ENCODE measurements around the gene LIN28A. TPM values are rescaled to one million over a fixed set of nuclear protein-coding genes. Genes with fewer than 3 reads are reported as not detected.

LIN28A gene
- total RNA-seq, 1 donor from 2014 or later, result 43.7 TPM

DNA sequence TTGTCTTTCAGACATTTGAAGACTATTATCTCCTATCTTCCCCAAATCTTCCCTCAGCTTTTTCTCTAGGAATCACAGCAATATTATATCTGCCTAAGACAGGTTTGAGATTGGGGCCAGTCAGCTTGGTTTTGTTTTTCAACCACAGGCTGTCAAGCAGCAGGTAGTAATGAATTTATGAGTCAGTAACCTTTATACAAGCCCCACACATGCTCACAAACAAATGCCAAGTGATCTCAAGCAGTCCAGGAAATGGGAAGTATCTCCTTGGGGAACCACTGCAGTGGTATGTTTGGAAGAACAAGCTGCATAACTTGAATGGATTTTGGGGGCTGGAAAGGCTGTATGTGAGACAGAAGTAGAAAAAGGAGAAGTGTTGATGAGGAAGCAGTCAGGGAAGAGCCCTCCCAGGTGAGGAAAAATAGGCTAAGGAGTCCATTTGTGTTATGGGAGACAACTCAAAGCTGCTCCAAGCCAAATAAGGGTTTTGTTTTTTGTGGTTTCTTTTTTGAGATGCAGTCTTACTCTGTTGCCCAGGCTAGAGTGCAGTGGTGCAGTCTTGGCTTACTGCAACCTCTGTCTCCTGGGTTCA lies 23.6 kb downstream of the LIN28A start:
- FAIRE-seq, result no peak
- Histone ChIP-seq H3K4me2 (ENCODE audit: low read length) (peak overlapping the region; percentile 90), H3K9me3 (ENCODE audit: insufficient read depth, low read depth, low read length) (no peaks in the 10 kb centered on the region), H3K27ac (ENCODE audit: low read depth, low read length) (no peak overlapping the region), H3K79me2 (ENCODE audit: insufficient read depth, low read length) (peaks cover 24% of the 10 kb centered on the region), H3K4me3 (ENCODE audit: insufficient read depth, low read depth, low read length) (no peak overlapping the region), H3K36me3 (ENCODE audit: insufficient read depth, low read length) (peaks cover 21% of the 10 kb centered on the region), H2AFZ (ENCODE audit: low read depth, low read length) (no peak overlapping the region), H3K9ac (ENCODE audit: low read length) (no peak overlapping the region), H3K27me3 (ENCODE audit: insufficient read depth, low read length) (no peaks in the 10 kb centered on the region), H3K4me1 (ENCODE audit: insufficient read depth, low read length) (peaks cover 21% of the 10 kb centered on the region), H4K20me1 (ENCODE audit: insufficient read depth, low read length) (peaks cover 18% of the 10 kb centered on the region)
- Mint-ChIP-seq H3K27me3 (ENCODE audit: low read depth, unreplicated experiment) (no peaks in the 10 kb centered on the region), H3K4me3 (ENCODE audit: unreplicated experiment) (peak overlapping the region; percentile 97), H3K27ac (ENCODE audit: unreplicated experiment) (no peak overlapping the region), H3K36me3 (ENCODE audit: low read depth, unreplicated experiment) (peaks cover 6% of the 10 kb centered on the region), H3K9me3 (ENCODE audit: unreplicated experiment) (no peaks in the 10 kb centered on the region), H3K4me1 (ENCODE audit: low read depth, unreplicated experiment) (peaks cover 9% of the 10 kb centered on the region)
- peak; percentile 10 for DNase-seq (ENCODE audit: low read depth)
- TF ChIP-seq, protein P1, sequence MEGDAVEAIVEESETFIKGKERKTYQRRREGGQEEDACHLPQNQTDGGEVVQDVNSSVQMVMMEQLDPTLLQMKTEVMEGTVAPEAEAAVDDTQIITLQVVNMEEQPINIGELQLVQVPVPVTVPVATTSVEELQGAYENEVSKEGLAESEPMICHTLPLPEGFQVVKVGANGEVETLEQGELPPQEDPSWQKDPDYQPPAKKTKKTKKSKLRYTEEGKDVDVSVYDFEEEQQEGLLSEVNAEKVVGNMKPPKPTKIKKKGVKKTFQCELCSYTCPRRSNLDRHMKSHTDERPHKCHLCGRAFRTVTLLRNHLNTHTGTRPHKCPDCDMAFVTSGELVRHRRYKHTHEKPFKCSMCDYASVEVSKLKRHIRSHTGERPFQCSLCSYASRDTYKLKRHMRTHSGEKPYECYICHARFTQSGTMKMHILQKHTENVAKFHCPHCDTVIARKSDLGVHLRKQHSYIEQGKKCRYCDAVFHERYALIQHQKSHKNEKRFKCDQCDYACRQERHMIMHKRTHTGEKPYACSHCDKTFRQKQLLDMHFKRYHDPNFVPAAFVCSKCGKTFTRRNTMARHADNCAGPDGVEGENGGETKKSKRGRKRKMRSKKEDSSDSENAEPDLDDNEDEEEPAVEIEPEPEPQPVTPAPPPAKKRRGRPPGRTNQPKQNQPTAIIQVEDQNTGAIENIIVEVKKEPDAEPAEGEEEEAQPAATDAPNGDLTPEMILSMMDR (IDR thresholded peaks at IDR 0.05; ENCODE audit: insufficient read depth, low read depth, low read length), result no peak
- no peak for TF ChIP-seq EZH2 (IDR thresholded peaks at IDR 0.05; ENCODE audit: insufficient read depth, low read length)

DNA sequence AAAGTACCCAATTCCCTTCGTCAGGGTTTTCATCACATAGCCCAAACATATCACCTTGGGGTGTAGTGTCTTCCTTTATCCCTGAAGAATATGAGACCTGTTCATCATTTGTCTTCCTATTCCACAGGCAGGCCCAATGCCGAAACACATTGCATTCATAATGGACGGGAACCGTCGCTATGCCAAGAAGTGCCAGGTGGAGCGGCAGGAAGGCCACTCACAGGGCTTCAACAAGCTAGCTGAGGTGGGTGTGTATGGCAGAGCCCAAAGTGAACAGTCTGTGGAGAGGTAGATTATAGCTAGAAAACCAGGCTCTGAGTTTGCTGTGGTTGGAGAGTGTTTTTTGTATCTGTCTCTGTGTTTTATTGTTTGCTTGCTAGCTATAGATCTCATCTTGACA lies 27.4 kb downstream of the LIN28A start:
- no peak overlapping the region for H3K4me3 ChIP-seq (ENCODE audit: insufficient read depth, low read depth, low read length)
- H3K4me2 ChIP-seq (ENCODE audit: low read length), result no peak overlapping the region
- no peaks in the 10 kb centered on the region for H3K27me3 ChIP-seq (ENCODE audit: insufficient read depth, low read length)
- no peak for FAIRE-seq
- peaks cover 46% of the 10 kb centered on the region for H3K36me3 ChIP-seq (ENCODE audit: insufficient read depth, low read length)
- H3K9me3 ChIP-seq (ENCODE audit: insufficient read depth, low read depth, low read length), result no peaks in the 10 kb centered on the region
- no peak overlapping the region for H2AFZ ChIP-seq (ENCODE audit: low read depth, low read length)
- TF ChIP-seq, protein P1 (IDR thresholded peaks at IDR 0.05; ENCODE audit: insufficient read depth, low read depth, low read length), result no peak
- no peak for TF ChIP-seq EZH2 (IDR thresholded peaks at IDR 0.05; ENCODE audit: insufficient read depth, low read length)
- Mint-ChIP-seq H3K9me3 (ENCODE audit: unreplicated experiment) (no peaks in the 10 kb centered on the region), H3K27me3 (ENCODE audit: low read depth, unreplicated experiment) (no peaks in the 10 kb centered on the region), H3K4me1 (ENCODE audit: low read depth, unreplicated experiment) (peaks cover 6% of the 10 kb centered on the region), H3K4me3 (ENCODE audit: unreplicated experiment) (no peak overlapping the region), H3K27ac (ENCODE audit: unreplicated experiment) (no peak overlapping the region), H3K36me3 (ENCODE audit: low read depth, unreplicated experiment) (peaks cover 19% of the 10 kb centered on the region)
- H4K20me1 ChIP-seq (ENCODE audit: insufficient read depth, low read length), result peaks cover 37% of the 10 kb centered on the region
- peaks cover 13% of the 10 kb centered on the region for H3K4me1 ChIP-seq (ENCODE audit: insufficient read depth, low read length)
- no peak overlapping the region for H3K9ac ChIP-seq (ENCODE audit: low read length)
- no peak overlapping the region for H3K27ac ChIP-seq (ENCODE audit: low read depth, low read length)
- peaks cover 20% of the 10 kb centered on the region for H3K79me2 ChIP-seq (ENCODE audit: insufficient read depth, low read length)
- DNase-seq (ENCODE audit: low read depth), result no peak

DNA sequence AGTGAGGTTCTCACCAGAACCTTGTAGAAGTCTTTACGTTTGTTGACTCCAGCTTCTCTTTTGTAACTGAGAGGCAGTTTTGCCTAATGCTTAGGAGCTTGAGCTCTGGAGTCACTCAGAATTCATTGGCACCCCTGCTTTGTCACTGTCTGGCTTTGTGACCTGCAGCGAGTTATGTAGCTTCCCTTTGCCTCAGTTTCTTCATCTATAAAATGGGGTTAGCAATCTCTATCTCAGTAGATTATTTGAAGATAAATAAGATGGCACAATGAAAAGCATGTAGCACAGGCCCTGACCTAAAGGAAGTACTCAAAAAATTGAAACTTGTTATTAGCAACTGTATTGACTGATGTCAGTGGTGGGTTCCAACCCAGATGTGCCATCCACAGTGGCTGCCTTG lies 29.6 kb downstream of the LIN28A start:
- DNase-seq (ENCODE audit: low read depth) (no peak), FAIRE-seq (no peak)
- Histone ChIP-seq H3K9ac (ENCODE audit: low read length) (no peak overlapping the region), H3K79me2 (ENCODE audit: insufficient read depth, low read length) (peaks cover 5% of the 10 kb centered on the region), H3K4me3 (ENCODE audit: insufficient read depth, low read depth, low read length) (no peak overlapping the region), H3K4me1 (ENCODE audit: insufficient read depth, low read length) (no peaks in the 10 kb centered on the region), H3K4me2 (ENCODE audit: low read length) (no peak overlapping the region), H3K9me3 (ENCODE audit: insufficient read depth, low read depth, low read length) (no peaks in the 10 kb centered on the region), H3K36me3 (ENCODE audit: insufficient read depth, low read length) (peaks cover 66% of the 10 kb centered on the region), H3K27ac (ENCODE audit: low read depth, low read length) (no peak overlapping the region), H4K20me1 (ENCODE audit: insufficient read depth, low read length) (peaks cover 32% of the 10 kb centered on the region), H3K27me3 (ENCODE audit: insufficient read depth, low read length) (no peaks in the 10 kb centered on the region), H2AFZ (ENCODE audit: low read depth, low read length) (no peak overlapping the region)
- TF ChIP-seq EZH2 (IDR thresholded peaks at IDR 0.05; ENCODE audit: insufficient read depth, low read length), result no peak
- TF ChIP-seq, protein P1 (IDR thresholded peaks at IDR 0.05; ENCODE audit: insufficient read depth, low read depth, low read length), result no peak
- H3K4me3 Mint-ChIP-seq (ENCODE audit: unreplicated experiment), result no peak overlapping the region
- no peaks in the 10 kb centered on the region for H3K27me3 Mint-ChIP-seq (ENCODE audit: low read depth, unreplicated experiment)
- no peak overlapping the region for H3K27ac Mint-ChIP-seq (ENCODE audit: unreplicated experiment)
- H3K4me1 Mint-ChIP-seq (ENCODE audit: low read depth, unreplicated experiment), result no peaks in the 10 kb centered on the region
- no peaks in the 10 kb centered on the region for H3K9me3 Mint-ChIP-seq (ENCODE audit: unreplicated experiment)
- H3K36me3 Mint-ChIP-seq (ENCODE audit: low read depth, unreplicated experiment), result peaks cover 21% of the 10 kb centered on the region

Measured in astrocyte (in vitro differentiated cells and primary cell).